Esophagus muscularis mucosa (tissue), 4 donors: ENCODE results near the gene SSMEM1. TPM values are rescaled to one million over a fixed set of nuclear protein-coding genes. Genes with fewer than 3 reads are reported as not detected.

Experiments used
- DNase-seq: peaks from one replicate; pipeline ENCODE4 v3.0.0-alpha.2; 2017; ENCODE audit errors: extremely low spot score
- H3K27ac ChIP-seq, 4 donors: fragments of 200-600 bp; sonication (generic); replicated peaks in 1 of 4; 1 replicate in 3 of 4; 2 replicates in 1 of 4; pipeline ENCODE4 v1.5.1; 2016 to 2019; ENCODE audit warnings: mild to moderate bottlenecking in 1 of 4
- H3K27me3 ChIP-seq, 4 donors: fragments of 200-600 bp; sonication (generic); one replicate each; pipeline versions ENCODE4 v1.5.1 to v1.6.0; 2016 to 2019
- H3K36me3 ChIP-seq, 4 donors: fragments of 200-600 bp; sonication (generic); one replicate each; pipeline ENCODE4 v1.5.1; 2016 to 2019
- H3K4me1 ChIP-seq, 4 donors: fragments of 200-600 bp; sonication (generic); one replicate each; pipeline ENCODE4 v1.5.1; 2016 to 2019
- H3K4me3 ChIP-seq, 4 donors: fragments of 200-600 bp; sonication (generic); 1 replicate in 2 of 4; 2 replicates in 2 of 4; pipeline ENCODE4 v1.5.1; 2016 to 2019; ENCODE audit warnings: mild to moderate bottlenecking in 4 of 4, moderate library complexity in 1 of 4
- H3K9me3 ChIP-seq, 4 donors: fragments of 200-600 bp; sonication (generic); 1 replicate in 3 of 4; 2 replicates in 1 of 4; pipeline ENCODE4 v1.5.1; 2016 to 2019
- EP300 ChIP-seq: sonication (generic); formaldehyde crosslinking; IDR thresholded peaks from one replicate; pipeline ENCODE4 v1.6.1; 2017; ENCODE audit warnings: antibody characterized with exemption
- POLR2A ChIP-seq: fragments of 450-650 bp; IDR thresholded peaks from one replicate; pipeline ENCODE4 v1.6.1; 2017; ENCODE audit warnings: antibody characterized with exemption, moderate library complexity, mild to moderate bottlenecking, low read depth
- POLR2AphosphoS5 ChIP-seq, 2 donors: sonication (generic); formaldehyde crosslinking; IDR thresholded peaks; one replicate each; pipeline ENCODE4 v1.6.1; 2017; ENCODE audit warnings: antibody characterized with exemption in 2 of 2
- WGBS: methylation state at CpG from one replicate; pipeline ENCODE4 v1.1.5; 2018; 5-methylcytosine and 5-hydroxymethylcytosine counted together
- intact Hi-C: fragments of 100-400 bp; cut with DNase I; formaldehyde crosslinking; loops from one replicate; pipeline ENCODE4 v1.15.1; 2023
- total RNA-seq, 4 donors: library from RNA; depleted of rRNA; stranded (reverse); fragments of >200 nt; gene quantifications; one replicate each; pipeline versions ENCODE4 v1.1.0 to v1.2.1, GENCODE V29; 2016
- TF ChIP-seq, protein P1 (sequence below), 3 experiments: fragments of 200-600 bp in 2 of 3; fragments of 450-650 bp in 1 of 3; sonication (generic) in 2 of 3; IDR thresholded peaks; one replicate each; pipeline ENCODE4 v1.5.1; 2017 to 2019; ENCODE audit warnings: antibody characterized with exemption in 3 of 3, mild to moderate bottlenecking in 2 of 3, moderate library complexity in 1 of 3

SSMEM1 gene, protein sequence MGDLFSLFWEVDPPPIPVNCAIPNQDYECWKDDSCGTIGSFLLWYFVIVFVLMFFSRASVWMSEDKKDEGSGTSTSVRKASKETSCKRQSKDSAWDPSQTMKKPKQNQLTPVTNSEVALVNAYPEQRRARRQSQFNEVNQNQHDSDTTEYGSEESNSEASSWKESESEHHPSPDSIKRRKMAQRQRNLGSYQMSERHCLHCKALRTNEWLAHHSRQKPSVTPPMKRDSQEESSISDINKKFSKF
- not detected for total RNA-seq

DNA sequence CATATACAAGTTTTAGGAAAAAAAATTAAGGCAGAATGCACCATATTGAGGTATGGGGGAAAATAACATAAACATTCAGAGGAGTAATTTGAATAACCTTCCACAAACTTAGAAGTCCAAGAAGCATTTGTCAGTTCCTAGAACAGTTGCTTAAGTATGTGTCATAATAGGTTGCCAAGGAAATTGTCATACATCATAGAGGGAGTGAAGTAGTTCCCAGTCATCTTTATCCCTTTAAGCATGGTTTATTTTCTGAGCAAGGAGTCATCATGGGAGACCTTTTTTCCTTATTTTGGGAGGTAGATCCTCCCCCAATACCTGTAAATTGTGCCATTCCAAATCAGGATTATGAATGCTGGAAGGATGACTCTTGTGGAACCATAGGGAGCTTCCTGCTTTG lies at the start of gene SSMEM1:
Gene SSMEM1 (plus strand): TSS at position 219 of the 400 bp plus-strand sequence. CDS start 51 bp downstream, at position 270.
- Histone ChIP-seq H3K9me3 (no peaks in the 10 kb centered on the region), H3K4me1 (peaks cover 4 to 14% (median 10%) of the 10 kb centered on the region in 4 donors), H3K36me3 (peaks cover 0 to 13% (median 9%) of the 10 kb centered on the region in 4 donors), H3K27me3 (peaks cover 0 to under 1% (median 0%) of the 10 kb centered on the region in 4 donors), H3K4me3 (no peak within 1 kb of the TSS), H3K27ac (no peak within 1 kb of the TSS)
- no peak for DNase-seq
- TF ChIP-seq, protein P1, sequence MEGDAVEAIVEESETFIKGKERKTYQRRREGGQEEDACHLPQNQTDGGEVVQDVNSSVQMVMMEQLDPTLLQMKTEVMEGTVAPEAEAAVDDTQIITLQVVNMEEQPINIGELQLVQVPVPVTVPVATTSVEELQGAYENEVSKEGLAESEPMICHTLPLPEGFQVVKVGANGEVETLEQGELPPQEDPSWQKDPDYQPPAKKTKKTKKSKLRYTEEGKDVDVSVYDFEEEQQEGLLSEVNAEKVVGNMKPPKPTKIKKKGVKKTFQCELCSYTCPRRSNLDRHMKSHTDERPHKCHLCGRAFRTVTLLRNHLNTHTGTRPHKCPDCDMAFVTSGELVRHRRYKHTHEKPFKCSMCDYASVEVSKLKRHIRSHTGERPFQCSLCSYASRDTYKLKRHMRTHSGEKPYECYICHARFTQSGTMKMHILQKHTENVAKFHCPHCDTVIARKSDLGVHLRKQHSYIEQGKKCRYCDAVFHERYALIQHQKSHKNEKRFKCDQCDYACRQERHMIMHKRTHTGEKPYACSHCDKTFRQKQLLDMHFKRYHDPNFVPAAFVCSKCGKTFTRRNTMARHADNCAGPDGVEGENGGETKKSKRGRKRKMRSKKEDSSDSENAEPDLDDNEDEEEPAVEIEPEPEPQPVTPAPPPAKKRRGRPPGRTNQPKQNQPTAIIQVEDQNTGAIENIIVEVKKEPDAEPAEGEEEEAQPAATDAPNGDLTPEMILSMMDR (IDR thresholded peaks at IDR 0.05), result no peak
- TF ChIP-seq POLR2AphosphoS5 (IDR thresholded peaks at IDR 0.05) (no peak), POLR2A (no peak), EP300 (no peak)
- intact Hi-C loops, result loop anchor here (10.0 kb wide), 1 partner anchor 227 kb away; no protein-coding TSS in a partner anchor

DNA sequence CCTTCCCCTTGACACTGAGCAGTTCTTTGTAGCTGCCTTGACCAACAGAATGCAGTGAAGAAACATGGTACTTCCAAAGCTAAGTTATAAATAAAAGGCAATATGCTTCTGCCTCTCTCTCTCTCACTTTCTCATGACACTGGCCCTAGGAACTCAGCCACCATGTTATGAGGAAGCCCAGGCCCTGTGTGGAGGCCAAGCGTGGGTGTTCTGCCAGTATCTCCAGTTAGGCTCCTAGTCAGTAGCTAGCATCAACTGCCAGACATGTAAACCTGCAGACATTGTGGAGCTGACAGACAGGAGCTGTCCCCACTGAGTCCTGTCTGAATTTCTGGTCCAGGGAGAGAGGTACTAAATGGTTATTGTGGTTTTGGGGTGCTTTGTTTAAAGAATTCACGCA lies 47.6 kb upstream of the SSMEM1 start:
- Histone ChIP-seq H3K27me3 (peaks cover 0 to 1% (median 0%) of the 10 kb centered on the region in 4 donors), H3K27ac (no peak overlapping the region), H3K9me3 (peaks cover 0 to 22% (median 6%) of the 10 kb centered on the region in 4 donors), H3K36me3 (peaks cover 17 to 63% (median 40%) of the 10 kb centered on the region in 4 donors), H3K4me3 (no peak overlapping the region), H3K4me1 (no peaks in the 10 kb centered on the region)
- no peak for DNase-seq
- 100% methylated on average over 1 of the region's 2 CpGs for WGBS
- intact Hi-C loops, result no loop called here
- TF ChIP-seq POLR2AphosphoS5 (IDR thresholded peaks at IDR 0.05), result no peak
- TF ChIP-seq POLR2A, result no peak
- TF ChIP-seq, protein P1 (IDR thresholded peaks at IDR 0.05), result no peak
- TF ChIP-seq EP300, result no peak

DNA sequence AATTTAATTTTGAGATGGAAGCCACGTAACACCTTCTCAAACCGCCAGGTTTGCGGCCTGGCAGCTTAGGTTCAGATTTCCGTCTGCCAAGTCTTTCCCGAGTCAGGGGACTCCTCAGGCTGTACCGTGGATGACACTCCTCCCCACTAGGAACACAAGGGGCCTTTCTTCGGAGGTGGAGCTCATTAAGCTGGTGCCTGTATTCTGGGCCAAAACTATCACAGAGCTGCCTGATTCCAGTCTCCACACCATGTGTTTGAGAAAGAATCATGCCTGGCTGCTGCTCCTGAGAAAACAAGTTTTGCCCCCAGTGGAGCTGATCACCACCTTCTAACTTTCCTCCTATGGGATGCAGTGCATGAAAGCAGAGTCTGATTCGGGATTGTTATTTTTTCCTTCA lies 47.2 kb upstream of the SSMEM1 start:
- no peak for DNase-seq
- peaks cover 0 to 22% (median 6%) of the 10 kb centered on the region in 4 donors for H3K9me3 ChIP-seq
- H3K4me1 ChIP-seq, result no peaks in the 10 kb centered on the region
- no peak for TF ChIP-seq EP300
- TF ChIP-seq, protein P1 (IDR thresholded peaks at IDR 0.05), result no peak
- TF ChIP-seq POLR2A, result no peak
- no peak for TF ChIP-seq POLR2AphosphoS5 (IDR thresholded peaks at IDR 0.05)
- WGBS, result 97% methylated on average over 8 of the region's 8 CpGs
- no peaks in the 10 kb centered on the region for H3K27me3 ChIP-seq
- H3K36me3 ChIP-seq, result peaks cover 19 to 64% (median 42%) of the 10 kb centered on the region in 4 donors
- intact Hi-C loops, result no loop called here
- H3K27ac ChIP-seq, result no peak overlapping the region
- H3K4me3 ChIP-seq, result no peak overlapping the region

DNA sequence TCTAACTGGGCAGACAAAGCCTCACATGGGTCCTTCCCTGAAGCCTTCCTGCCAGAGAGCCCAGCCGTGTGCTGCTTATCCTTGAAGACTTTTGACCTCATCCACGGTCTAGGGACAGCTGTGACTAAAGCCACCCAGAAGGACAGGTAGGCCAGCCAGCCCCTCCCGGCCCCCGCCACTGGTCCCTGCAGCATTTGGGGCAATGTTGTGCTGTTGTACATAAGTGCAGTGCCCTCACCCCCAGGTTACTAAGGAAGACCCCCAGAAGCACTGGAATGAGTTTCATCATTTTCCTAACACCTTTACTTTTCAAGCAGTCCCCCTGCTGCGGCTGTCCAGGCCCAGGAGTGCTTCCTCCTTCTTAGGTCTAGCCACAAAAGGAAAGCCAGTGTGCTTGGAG lies 45.5 kb upstream of the SSMEM1 start:
- peaks cover 0 to 8% (median 0%) of the 10 kb centered on the region in 4 donors for H3K9me3 ChIP-seq
- H3K27me3 ChIP-seq, result no peaks in the 10 kb centered on the region
- DNase-seq, result no peak
- peaks cover 29 to 79% (median 54%) of the 10 kb centered on the region in 4 donors for H3K36me3 ChIP-seq
- H3K27ac ChIP-seq, result no peak overlapping the region
- no peaks in the 10 kb centered on the region for H3K4me1 ChIP-seq
- WGBS, result 90% methylated on average over 4 of the region's 5 CpGs
- TF ChIP-seq EP300 (no peak), POLR2AphosphoS5 (IDR thresholded peaks at IDR 0.05) (no peak), POLR2A (no peak)
- TF ChIP-seq, protein P1 (IDR thresholded peaks at IDR 0.05), result no peak
- no peak overlapping the region for H3K4me3 ChIP-seq
- intact Hi-C loops, result no loop called here
